ENCODE measurements around the gene SQSTM1. TPM values are rescaled to one million over a fixed set of nuclear protein-coding genes. Genes with fewer than 3 reads are reported as not detected.

The SQSTM1 gene
- total and polyA plus RNA-seq, 9 of the 15 experiments (the other 6 are each of a cell fraction or from before 2014, with no cell fraction given): 5.6 to 148 (median 64.0) TPM

DNA sequence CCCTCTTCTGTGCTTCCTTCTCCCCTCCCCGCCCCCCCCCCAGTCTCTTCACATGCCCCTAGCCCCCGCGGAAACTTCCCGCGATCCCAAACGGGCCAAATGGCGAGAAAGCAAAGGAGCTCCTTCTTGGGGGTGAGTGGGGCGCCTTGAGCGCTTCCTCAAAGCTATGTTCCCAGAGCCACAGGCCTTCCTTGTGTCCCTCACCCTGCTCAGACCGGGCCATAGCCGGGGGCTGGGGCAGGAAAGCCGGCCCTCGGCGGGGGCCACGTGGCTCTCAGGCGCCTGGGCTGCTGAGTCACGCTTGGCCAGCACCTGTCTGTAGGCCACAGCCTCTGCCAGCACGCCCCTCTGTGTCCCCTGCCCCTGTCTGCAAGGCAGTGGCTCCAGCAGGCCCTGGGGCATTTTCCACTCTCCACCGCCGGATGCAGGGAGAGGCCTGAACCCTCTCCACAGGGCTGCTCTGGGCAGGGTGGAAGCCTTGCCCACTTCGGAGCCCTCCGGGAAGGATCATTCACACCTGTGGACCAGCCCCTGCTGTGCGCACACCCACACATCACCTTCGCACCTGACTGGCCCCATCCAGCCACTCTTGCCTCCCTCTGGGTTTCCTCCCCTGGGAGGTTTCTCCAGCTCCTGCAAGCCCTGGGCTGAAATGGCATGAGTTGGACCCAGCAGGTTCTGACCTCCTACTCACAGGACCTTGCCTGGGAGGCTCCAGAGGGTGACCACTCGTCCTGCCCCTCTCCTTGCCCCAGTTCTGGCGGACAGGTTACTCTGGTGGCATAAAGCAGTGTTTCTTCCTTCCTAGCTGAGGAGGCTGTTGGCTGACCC is 1.2 kb upstream of the SQSTM1 start (continued):
- TF ChIP-seq ZNF398 (CRISPR knock-in tag; IDR thresholded peaks at IDR 0.05) (peak; percentile 74; the same call in 1 of the 2 replicates), BACH1 (tag; IDR thresholded peaks at IDR 0.05) (peak; percentile 95), MYBL2 (IDR thresholded peaks at IDR 0.05; ENCODE audit: low read depth) (no peak), MYBL2 (CRISPR knock-in tag; IDR thresholded peaks at IDR 0.05; ENCODE audit: borderline replicate concordance) (no peak), JUNB (CRISPR knock-in tag; conservative IDR thresholded peaks at IDR 0.05) (peak; percentile 74; the same call in 1 of the 2 replicates), ZNF41 (CRISPR knock-in tag; conservative IDR thresholded peaks at IDR 0.05) (peak; percentile 86), RBFOX2 (IDR thresholded peaks at IDR 0.05; ENCODE audit: low read depth, low read length) (peak; percentile 77), ZNF133 (CRISPR knock-in tag; IDR thresholded peaks at IDR 0.05) (peak; percentile 91; the same call in 1 of the 2 replicates), BRD4 (IDR thresholded peaks at IDR 0.05) (peak; percentile 27), ZNF717 (CRISPR knock-in tag; IDR thresholded peaks at IDR 0.05) (peak; percentile 14; the same call in 1 of the 2 replicates), ZNF586 (CRISPR knock-in tag; conservative IDR thresholded peaks at IDR 0.05) (peak; percentile 72; the same call in 1 of the 2 replicates), E2F8 (IDR thresholded peaks at IDR 0.05; ENCODE audit: low read depth, partially characterized antibody) (no peak), HDAC8 (tag; IDR thresholded peaks at IDR 0.05) (peak; percentile 97), HSF4 (CRISPR knock-in tag; IDR thresholded peaks at IDR 0.05; ENCODE audit: borderline replicate concordance) (peak; percentile 92; the same call in 1 of the 2 replicates), GATAD2A (IDR thresholded peaks at IDR 0.05) (peak; percentile 88), PTRF (tag; IDR thresholded peaks at IDR 0.05) (peak; percentile 30; the same call in 1 of the 2 replicates), ZBED1 (IDR thresholded peaks at IDR 0.05) (no peak), TAF9B (IDR thresholded peaks at IDR 0.05; ENCODE audit: partially characterized antibody) (no peak), GTF2A2 (tag; IDR thresholded peaks at IDR 0.05) (peak; percentile 75), ARID4B (CRISPR knock-in tag; IDR thresholded peaks at IDR 0.05) (peak; percentile 73)

Measured in K562 (cell line).